SK-N-SH treated with all-trans-retinoic acid at 6 μM for 48 hours (cell line): Measurements from ENCODE around the gene EMD.

Experiments
- ISL1 ChIP-seq: fragments of 250-450 bp; sonication (Bioruptor Pico); IDR thresholded peaks from 2 replicates; pipeline ENCODE4 v2.1.2; 2022; ENCODE audit warnings: mild to moderate bottlenecking, moderate library complexity
- RARB ChIP-seq: fragments of 250-450 bp; sonication (Bioruptor Pico); IDR thresholded peaks from 2 replicates; pipeline ENCODE4 v1.8.0; 2021; ENCODE audit warnings: mild to moderate bottlenecking, moderate library complexity
- ZC3H10 ChIP-seq: fragments of 250-450 bp; sonication (Bioruptor Pico); IDR thresholded peaks from 2 replicates; pipeline ENCODE4 v1.5.1; 2021; ENCODE audit warnings: mild to moderate bottlenecking, moderate library complexity
- TF ChIP-seq, protein P1 (sequence below): fragments of 250-450 bp; sonication (Bioruptor Pico); IDR thresholded peaks from 2 replicates; pipeline ENCODE4 v1.8.0; 2020; ENCODE audit warnings: mild to moderate bottlenecking, moderate library complexity, borderline replicate concordance

GRCh38 chrX:154356596-154356995, 22.5 kb upstream of the EMD start:
- TF ChIP-seq, protein P1, sequence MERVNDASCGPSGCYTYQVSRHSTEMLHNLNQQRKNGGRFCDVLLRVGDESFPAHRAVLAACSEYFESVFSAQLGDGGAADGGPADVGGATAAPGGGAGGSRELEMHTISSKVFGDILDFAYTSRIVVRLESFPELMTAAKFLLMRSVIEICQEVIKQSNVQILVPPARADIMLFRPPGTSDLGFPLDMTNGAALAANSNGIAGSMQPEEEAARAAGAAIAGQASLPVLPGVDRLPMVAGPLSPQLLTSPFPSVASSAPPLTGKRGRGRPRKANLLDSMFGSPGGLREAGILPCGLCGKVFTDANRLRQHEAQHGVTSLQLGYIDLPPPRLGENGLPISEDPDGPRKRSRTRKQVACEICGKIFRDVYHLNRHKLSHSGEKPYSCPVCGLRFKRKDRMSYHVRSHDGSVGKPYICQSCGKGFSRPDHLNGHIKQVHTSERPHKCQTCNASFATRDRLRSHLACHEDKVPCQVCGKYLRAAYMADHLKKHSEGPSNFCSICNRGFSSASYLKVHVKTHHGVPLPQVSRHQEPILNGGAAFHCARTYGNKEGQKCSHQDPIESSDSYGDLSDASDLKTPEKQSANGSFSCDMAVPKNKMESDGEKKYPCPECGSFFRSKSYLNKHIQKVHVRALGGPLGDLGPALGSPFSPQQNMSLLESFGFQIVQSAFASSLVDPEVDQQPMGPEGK (CRISPR knock-in tag) = no peak
- TF ChIP-seq RARB (no peak), ISL1 (CRISPR knock-in tag) (no peak), ZC3H10 (CRISPR knock-in tag) (no peak)
